H1 (cell line): ENCODE data around the gene ACER1. TPM values are rescaled to one million over a fixed set of nuclear protein-coding genes. Genes with fewer than 3 reads are reported as not detected.

ENCODE experiments used
- GABPA ChIP-seq: IDR thresholded peaks from 2 replicates; pipeline ENCODE4 v1.6.1; 2011; ENCODE audit warnings: mild to moderate bottlenecking, low read length, moderate library complexity, borderline replicate concordance; ENCODE audit not compliant: insufficient read depth
- NRF1 ChIP-seq: IDR thresholded peaks from 2 replicates; pipeline ENCODE4 v1.6.1; 2011; ENCODE audit warnings: mild to moderate bottlenecking, low read depth, low read length, improper control_type of control experiment
- polyA plus RNA-seq, 7 experiments: library from polyadenylated mRNA; depleted of rRNA in 3 of 7; stranded (reverse) in 5 of 7; unstranded in 2 of 7; fragments of >200 nt in 5 of 7; fragments of 200-250 nt in 2 of 7; gene quantifications; 1 replicate in 5 of 7; 2 replicates in 1 of 7; 4 replicates in 1 of 7; pipeline versions ENCODE4 v1.2.1 to v1.2.3, GENCODE V29; 2011 to 2013; ENCODE audit warnings: missing spikeins in 2 of 7, mixed read lengths in 2 of 7
- total RNA-seq: library from RNA; stranded (reverse); fragmentation: NEBNext Ultra II Directional; extraction: Animal tissue kit (Norgen Biotek cat#: 25700); gene quantifications from 2 replicates; pipeline ENCODE4 v1.2.1, GENCODE V29; 2021

Gene ACER1
- total and polyA plus RNA-seq, 2 of the 8 experiments (the other 6 are each of a cell fraction or from before 2014, with no cell fraction given), result 0.05 TPM; not detected in 1

GRCh38 chr19:6354098-6354674 is 20.8 kb upstream of the ACER1 start (continued):
- TF ChIP-seq GABPA (no peak), NRF1 (no peak)
